ENCODE measurements around the gene CASP6. TPM values are rescaled to one million over a fixed set of nuclear protein-coding genes. Genes with fewer than 3 reads are reported as not detected.

Gene CASP6

GRCh38 chr4:109640644-109641043 lies 62.6 kb downstream of the CASP6 start:
- no peak overlapping the region for H3K4me2 ChIP-seq (ENCODE audit: low read length, poor library complexity, severe bottlenecking)
- H2BK15ac ChIP-seq (ENCODE audit: low read depth, poor library complexity, severe bottlenecking) = no peak overlapping the region
- H3K18ac ChIP-seq (ENCODE audit: low read depth in 1 of 2, low read length in 2 of 2) = no peak overlapping the region
- no peak for DNase-seq
- no peak overlapping the region for H3K14ac ChIP-seq (ENCODE audit: low read length in 2 of 2)
- no peak overlapping the region for H4K8ac ChIP-seq (ENCODE audit: low read length)
- H3K27ac ChIP-seq (ENCODE audit: low read length, poor library complexity, severe bottlenecking) = no peak overlapping the region
- no peak overlapping the region for H2AK5ac ChIP-seq (ENCODE audit: low read length, severe bottlenecking)
- no peak overlapping the region for H3K9ac ChIP-seq (ENCODE audit: low read length)
- H3K4me1 ChIP-seq (ENCODE audit: control insufficient read depth, insufficient read depth, low read depth, low read length) = no peaks in the 10 kb centered on the region
- no peak overlapping the region for H3K4me3 ChIP-seq (ENCODE audit: insufficient read depth in 1 of 2, low read depth in 1 of 2, low read length in 2 of 2)
- H3K27me3 ChIP-seq (ENCODE audit: control insufficient read depth in 1 of 2, insufficient read depth in 1 of 2, low read length in 2 of 2) = no peaks in the 10 kb centered on the region
- no peak overlapping the region for H3K23ac ChIP-seq (ENCODE audit: low read length in 2 of 2)
- H3K4ac ChIP-seq (ENCODE audit: low read depth in 1 of 2, low read length in 2 of 2) = no peak overlapping the region
- 100% methylated on average over 1 of the region's 2 CpGs for WGBS
- no peak overlapping the region for H2BK120ac ChIP-seq (ENCODE audit: low read depth, low read length)
- H3K79me1 ChIP-seq (replicated peaks; ENCODE audit: low read length, poor library complexity, severe bottlenecking) = peaks cover 1% of the 10 kb centered on the region
- no peak overlapping the region for H2BK5ac ChIP-seq (ENCODE audit: low read depth, low read length, poor library complexity, severe bottlenecking)
- no peaks in the 10 kb centered on the region for H3K9me3 ChIP-seq (ENCODE audit: control insufficient read depth, low read length)
- H2AFZ ChIP-seq (ENCODE audit: low read depth, low read length) = no peak overlapping the region
- H3K36me3 ChIP-seq (ENCODE audit: control insufficient read depth in 1 of 2, insufficient read depth in 2 of 2, low read depth in 1 of 2, low read length in 2 of 2) = no peaks in the 10 kb centered on the region
- H2BK12ac ChIP-seq (ENCODE audit: low read length in 2 of 2) = no peak overlapping the region
- no peak overlapping the region for H4K91ac ChIP-seq (ENCODE audit: low read length)

Small RNAs within 50 kb of the gene (small RNA-seq; reads per million reads assigned to genes)
- not detected for gene HIGD1AP14 (ENCODE audit: low read depth)

All from mesenchymal stem cell (in vitro differentiated cells and primary cell).